DMS 273 (cell line): ENCODE data around the gene TRPC4.

Experiments used
- DNase-seq: peaks from one replicate; lab custom pipeline; 2025; ENCODE audit not compliant: unreplicated experiment; lab: John Stamatoyannopoulos, UW

Gene TRPC4

GRCh38 chr13:37729876-37730275 lies 139.7 kb downstream of the TRPC4 start:
- DNase-seq, result no peak

- DNase-seq, result no peak
Measured at GRCh38 chr13:37716420-37717195, 153.0 kb downstream of the TRPC4 start.

- DNase-seq, result no peak
Measured at GRCh38 chr13:37715606-37716015, 154.0 kb downstream of the TRPC4 start.

- no peak for DNase-seq
Measured at GRCh38 chr13:37709318-37709717, 160.3 kb downstream of the TRPC4 start.

- DNase-seq, result no peak
Measured at GRCh38 chr13:37707739-37708500, 161.7 kb downstream of the TRPC4 start.

GRCh38 chr13:37706041-37706440 lies 163.5 kb downstream of the TRPC4 start:
- DNase-seq, result no peak

GRCh38 chr13:37701972-37702371 lies 167.6 kb downstream of the TRPC4 start:
- DNase-seq, result no peak

- DNase-seq, result no peak
Measured at GRCh38 chr13:37701306-37701705, 168.3 kb downstream of the TRPC4 start.

- no peak for DNase-seq
Measured at GRCh38 chr13:37700887-37701286, 168.7 kb downstream of the TRPC4 start.

GRCh38 chr13:37695200-37695599 lies 174.4 kb downstream of the TRPC4 start:
- no peak for DNase-seq

- DNase-seq, result no peak
Measured at GRCh38 chr13:37690361-37690760, 179.2 kb downstream of the TRPC4 start.

- DNase-seq, result no peak
Measured at GRCh38 chr13:37686501-37686900, 183.1 kb downstream of the TRPC4 start.

- DNase-seq, result no peak
Measured at GRCh38 chr13:37685206-37685605, 184.4 kb downstream of the TRPC4 start.

GRCh38 chr13:37682496-37682895 lies 187.1 kb downstream of the TRPC4 start:
- no peak for DNase-seq

- no peak for DNase-seq
Measured at GRCh38 chr13:37681281-37682032, 188.1 kb downstream of the TRPC4 start.

- DNase-seq, result no peak
Measured at GRCh38 chr13:37680137-37680536, 189.4 kb downstream of the TRPC4 start.

- DNase-seq, result no peak
Measured at GRCh38 chr13:37679043-37679442, 190.5 kb downstream of the TRPC4 start.

- DNase-seq, result no peak
Measured at GRCh38 chr13:37669845-37670244, 199.7 kb downstream of the TRPC4 start.

GRCh38 chr13:37667702-37668101 lies 201.9 kb downstream of the TRPC4 start:
- no peak for DNase-seq

GRCh38 chr13:37666036-37666435 lies 203.5 kb downstream of the TRPC4 start:
- no peak for DNase-seq

GRCh38 chr13:37665420-37665819 lies 204.2 kb downstream of the TRPC4 start:
- no peak for DNase-seq

- no peak for DNase-seq
Measured at GRCh38 chr13:37663724-37664123, 205.8 kb downstream of the TRPC4 start.
